Spleen (tissue), 7 donors: ENCODE measurements around the gene PER1.

Source experiments
- CTCF ChIP-seq, 11 experiments: fragments of 200-600 bp in 7 of 11; fragments of 450-650 bp in 4 of 11; sonication (generic) in 4 of 11; IDR thresholded peaks in 8 of 11; conservative IDR thresholded peaks in 3 of 11; 1 replicate in 7 of 11; 2 replicates in 4 of 11; pipeline versions ENCODE4 v1.4.0 to v1.8.0; 2016 to 2021; ENCODE audit warnings: antibody characterized with exemption in 11 of 11, inconsistent platforms in 4 of 11, mild to moderate bottlenecking in 1 of 11
- POLR2A ChIP-seq, 3 donors: fragments of 450-650 bp; IDR thresholded peaks; one replicate each; pipeline ENCODE4 v1.5.1; 2017; ENCODE audit warnings: antibody characterized with exemption in 3 of 3, mild to moderate bottlenecking in 1 of 3
- POLR2AphosphoS5 ChIP-seq, 3 donors: sonication (generic); formaldehyde crosslinking; IDR thresholded peaks; one replicate each; pipeline ENCODE4 v1.5.1; 2017; ENCODE audit warnings: antibody characterized with exemption in 3 of 3
- donor health status: DM: no; HTN: no; CAD: no; lungs with moderate emphysema.
- donor health status: DM: no; HTN: no; CAD: no.
- donor health status: DM: no; HTN: no; CAD: no.

GRCh38 chr17:8117980-8118768, 34.0 kb downstream of the PER1 start, which contains the start of gene ALOXE3:
- no peak for TF ChIP-seq CTCF (IDR thresholded peaks at IDR 0.05 in 8 of 11, conservative IDR thresholded peaks at IDR 0.05 in 3 of 11)
- TF ChIP-seq POLR2A (IDR thresholded peaks at IDR 0.05): no peak
- no peak for TF ChIP-seq POLR2AphosphoS5 (IDR thresholded peaks at IDR 0.05)
